Liver (tissue), 9 donors: ENCODE data around the gene ID1. TPM values are rescaled to one million over a fixed set of nuclear protein-coding genes. Genes with fewer than 3 reads are reported as not detected.

ENCODE experiments used
- DNase-seq: peaks from one replicate; pipeline ENCODE4 v3.0.0-alpha.2; 2017; ENCODE audit warnings: low spot score
- H3K27ac ChIP-seq, 2 donors: one replicate each; pipeline ENCODE4 v1.7.0; 2013; ENCODE audit warnings: inconsistent platforms in 2 of 2, low read length in 2 of 2, control low read depth in 1 of 2, low read depth in 1 of 2, mild to moderate bottlenecking in 1 of 2
- H3K27me3 ChIP-seq, 4 donors: one replicate each; pipeline versions ENCODE4 v1.6.1 to v1.7.0; 2013; ENCODE audit warnings: low read length in 3 of 4, inconsistent platforms in 1 of 4, mild to moderate bottlenecking in 1 of 4, moderate library complexity in 1 of 4; ENCODE audit not compliant: control insufficient read depth in 4 of 4, insufficient read depth in 4 of 4
- H3K36me3 ChIP-seq, 4 donors: one replicate each; pipeline versions ENCODE4 v1.6.1 to v1.7.0; 2013; ENCODE audit warnings: low read length in 3 of 4, mild to moderate bottlenecking in 3 of 4, low read depth in 1 of 4, moderate library complexity in 1 of 4; ENCODE audit not compliant: control insufficient read depth in 4 of 4, insufficient read depth in 3 of 4
- H3K4me1 ChIP-seq, 4 donors: one replicate each; pipeline versions ENCODE4 v1.6.1 to v1.7.0; 2013; ENCODE audit warnings: low read length in 3 of 4, mild to moderate bottlenecking in 3 of 4, moderate library complexity in 1 of 4; ENCODE audit not compliant: control insufficient read depth in 4 of 4, insufficient read depth in 4 of 4
- H3K4me3 ChIP-seq, 3 donors: one replicate each; pipeline versions ENCODE4 v1.6.1 to v1.7.0; 2013; ENCODE audit warnings: low read length in 3 of 3, control low read depth in 1 of 3, low read depth in 1 of 3, mild to moderate bottlenecking in 1 of 3
- H3K9ac ChIP-seq, 2 donors: one replicate each; pipeline ENCODE4 v1.7.0; 2013; ENCODE audit warnings: low read length in 2 of 2, mild to moderate bottlenecking in 2 of 2, moderate library complexity in 2 of 2, control low read depth in 1 of 2, low read depth in 1 of 2
- H3K9me3 ChIP-seq, 4 donors: one replicate each; pipeline versions ENCODE4 v1.6.1 to v1.7.0; 2013; ENCODE audit warnings: low read length in 3 of 4; ENCODE audit not compliant: control insufficient read depth in 4 of 4
- EGR1 ChIP-seq, 2 donors: IDR thresholded peaks; 2 replicates each; pipeline ENCODE4 v1.6.1; 2016 to 2018; ENCODE audit warnings: antibody characterized with exemption in 2 of 2, low read depth in 2 of 2
- FOXA1 ChIP-seq: IDR thresholded peaks from 2 replicates; pipeline ENCODE4 v1.6.1; 2016; ENCODE audit warnings: antibody characterized with exemption
- FOXA2 ChIP-seq: IDR thresholded peaks from 2 replicates; pipeline ENCODE4 v1.6.1; 2016; ENCODE audit warnings: antibody characterized with exemption
- GABPA ChIP-seq, 2 donors: IDR thresholded peaks in 1 of 2; conservative IDR thresholded peaks in 1 of 2; 2 replicates each; pipeline ENCODE4 v1.6.1; 2016; ENCODE audit warnings: antibody characterized with exemption in 2 of 2, mild to moderate bottlenecking in 1 of 2, moderate library complexity in 1 of 2
- HNF4A ChIP-seq, 2 donors: conservative IDR thresholded peaks; 2 replicates each; pipeline ENCODE4 v1.6.1; 2016; ENCODE audit warnings: antibody characterized with exemption in 2 of 2, mild to moderate bottlenecking in 2 of 2
- HNF4G ChIP-seq: IDR thresholded peaks from 2 replicates; pipeline ENCODE4 v1.6.1; 2016; ENCODE audit warnings: antibody characterized with exemption
- JUND ChIP-seq, 2 donors: IDR thresholded peaks; 2 replicates each; pipeline ENCODE4 v1.6.1; 2016; ENCODE audit warnings: antibody characterized with exemption in 2 of 2
- NR2F2 ChIP-seq: IDR thresholded peaks from 2 replicates; pipeline ENCODE4 v1.6.1; 2016; ENCODE audit warnings: antibody characterized with exemption
- RAD21 ChIP-seq, 2 donors: IDR thresholded peaks; 2 replicates each; pipeline ENCODE4 v1.6.1; 2016; ENCODE audit warnings: antibody characterized with exemption in 2 of 2, mild to moderate bottlenecking in 2 of 2
- RXRA ChIP-seq, 2 donors: IDR thresholded peaks; 2 replicates each; pipeline ENCODE4 v1.6.1; 2017 to 2018; ENCODE audit warnings: antibody characterized with exemption in 2 of 2, mild to moderate bottlenecking in 1 of 2
- SP1 ChIP-seq: IDR thresholded peaks from 2 replicates; pipeline ENCODE4 v1.6.1; 2018; ENCODE audit warnings: antibody characterized with exemption, mild to moderate bottlenecking
- TAF1 ChIP-seq: conservative IDR thresholded peaks from 2 replicates; pipeline ENCODE4 v1.6.1; 2016; ENCODE audit warnings: antibody characterized with exemption, mild to moderate bottlenecking
- YY1 ChIP-seq: IDR thresholded peaks from 2 replicates; pipeline ENCODE4 v1.6.1; 2016; ENCODE audit warnings: antibody characterized with exemption, mild to moderate bottlenecking
- WGBS: extraction: QIAGEN DNeasy Blood & Tissue Kit; methylation state at CpG from one replicate; pipeline ENCODE4 v1.1.7; 2013; 5-methylcytosine and 5-hydroxymethylcytosine counted together
- polyA plus RNA-seq, 2 donors: library from polyadenylated mRNA; stranded (reverse) in 1 of 2; unstranded in 1 of 2; fragments of 200-250 nt in 1 of 2; fragments of >200 nt in 1 of 2; fragmentation: Nextera tagmentation in 1 of 2; extraction: Ambion mirVana in 1 of 2; gene quantifications; one replicate each; pipeline versions ENCODE4 v1.2.1 to v1.2.3, GENCODE V29; 2013 to 2015
- total RNA-seq, 2 donors: library from RNA; depleted of rRNA; stranded (reverse); fragments of >200 nt; gene quantifications; one replicate each; pipeline ENCODE4 v1.2.3, GENCODE V29; 2014
- TF ChIP-seq, protein P1 (sequence below): IDR thresholded peaks from 2 replicates; pipeline ENCODE4 v1.6.1; 2016; ENCODE audit warnings: antibody characterized with exemption, mild to moderate bottlenecking
- TF ChIP-seq, protein P2 (sequence below): IDR thresholded peaks from 2 replicates; pipeline ENCODE4 v1.6.1; 2016; ENCODE audit warnings: antibody characterized with exemption
- TF ChIP-seq, protein P3 (sequence below): IDR thresholded peaks from 2 replicates; pipeline ENCODE4 v1.6.1; 2016; ENCODE audit warnings: antibody characterized with exemption
- TF ChIP-seq, protein P4 (sequence below): fragments of 150-350 bp; IDR thresholded peaks from 2 replicates; pipeline ENCODE4 v1.5.1; 2017; ENCODE audit warnings: improper control_type of control experiment, low read depth, low read length; ENCODE audit not compliant: missing input control
- TF ChIP-seq, protein P5 (sequence below): IDR thresholded peaks from 2 replicates; pipeline ENCODE4 v1.6.1; 2016; ENCODE audit warnings: antibody characterized with exemption
- donor health status: healthy.
- donor health status: healthy.
- donor health status: healthy.
- donor health status: healthy.
- donor health status: healthy.

Gene ID1
- total and polyA plus RNA-seq, 4 donors = 33.9 to 117 (median 71.2) TPM

DNA sequence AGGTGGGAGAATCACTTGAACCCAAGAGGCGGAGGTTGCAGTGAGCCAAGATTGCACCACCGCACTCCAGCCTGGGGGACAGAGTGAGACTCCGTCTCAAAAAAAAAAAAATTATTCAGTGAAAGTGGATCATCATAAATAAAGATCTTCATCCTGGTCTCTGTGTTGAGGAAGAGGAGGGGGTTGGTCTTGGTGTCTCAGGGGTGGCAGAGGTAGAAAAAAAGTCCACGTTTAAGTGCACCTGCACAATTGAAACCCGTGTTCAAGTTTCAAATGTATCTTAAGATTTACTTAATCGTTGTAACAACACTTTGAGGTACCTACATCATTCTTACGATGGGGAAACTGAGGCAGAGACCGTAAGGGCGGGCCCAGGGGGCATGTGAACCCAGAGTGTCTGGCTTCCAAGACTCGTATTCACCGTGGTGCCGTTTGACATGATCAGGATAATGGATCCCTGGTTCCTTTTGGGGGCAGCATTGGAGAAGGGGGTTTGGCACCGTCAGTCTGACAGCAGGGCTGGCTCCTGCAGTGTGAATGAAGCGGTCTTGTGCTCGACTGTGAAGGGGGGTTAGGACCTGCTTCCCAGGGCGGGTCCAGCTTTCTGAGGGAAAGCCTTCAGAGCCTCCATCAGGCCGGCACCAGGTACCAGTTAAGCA is 32.9 kb upstream of the ID1 start:
- H3K27me3 ChIP-seq = no peaks in the 10 kb centered on the region
- H3K36me3 ChIP-seq = no peaks in the 10 kb centered on the region
- H3K27ac ChIP-seq = peak overlapping the region; percentile 78 to 82
- H3K9me3 ChIP-seq = no peaks in the 10 kb centered on the region
- 29% methylated on average over 17 of the region's 17 CpGs for WGBS
- H3K9ac ChIP-seq = peak overlapping the region; percentile 17 to 29
- TF ChIP-seq, protein P1, sequence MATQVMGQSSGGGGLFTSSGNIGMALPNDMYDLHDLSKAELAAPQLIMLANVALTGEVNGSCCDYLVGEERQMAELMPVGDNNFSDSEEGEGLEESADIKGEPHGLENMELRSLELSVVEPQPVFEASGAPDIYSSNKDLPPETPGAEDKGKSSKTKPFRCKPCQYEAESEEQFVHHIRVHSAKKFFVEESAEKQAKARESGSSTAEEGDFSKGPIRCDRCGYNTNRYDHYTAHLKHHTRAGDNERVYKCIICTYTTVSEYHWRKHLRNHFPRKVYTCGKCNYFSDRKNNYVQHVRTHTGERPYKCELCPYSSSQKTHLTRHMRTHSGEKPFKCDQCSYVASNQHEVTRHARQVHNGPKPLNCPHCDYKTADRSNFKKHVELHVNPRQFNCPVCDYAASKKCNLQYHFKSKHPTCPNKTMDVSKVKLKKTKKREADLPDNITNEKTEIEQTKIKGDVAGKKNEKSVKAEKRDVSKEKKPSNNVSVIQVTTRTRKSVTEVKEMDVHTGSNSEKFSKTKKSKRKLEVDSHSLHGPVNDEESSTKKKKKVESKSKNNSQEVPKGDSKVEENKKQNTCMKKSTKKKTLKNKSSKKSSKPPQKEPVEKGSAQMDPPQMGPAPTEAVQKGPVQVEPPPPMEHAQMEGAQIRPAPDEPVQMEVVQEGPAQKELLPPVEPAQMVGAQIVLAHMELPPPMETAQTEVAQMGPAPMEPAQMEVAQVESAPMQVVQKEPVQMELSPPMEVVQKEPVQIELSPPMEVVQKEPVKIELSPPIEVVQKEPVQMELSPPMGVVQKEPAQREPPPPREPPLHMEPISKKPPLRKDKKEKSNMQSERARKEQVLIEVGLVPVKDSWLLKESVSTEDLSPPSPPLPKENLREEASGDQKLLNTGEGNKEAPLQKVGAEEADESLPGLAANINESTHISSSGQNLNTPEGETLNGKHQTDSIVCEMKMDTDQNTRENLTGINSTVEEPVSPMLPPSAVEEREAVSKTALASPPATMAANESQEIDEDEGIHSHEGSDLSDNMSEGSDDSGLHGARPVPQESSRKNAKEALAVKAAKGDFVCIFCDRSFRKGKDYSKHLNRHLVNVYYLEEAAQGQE = no peak
- no peak for TF ChIP-seq HNF4A (conservative IDR thresholded peaks at IDR 0.05)
- no peak for TF ChIP-seq FOXA1
- TF ChIP-seq YY1 = no peak
- TF ChIP-seq JUND (IDR thresholded peaks at IDR 0.05) = no peak
- TF ChIP-seq NR2F2 = no peak
- TF ChIP-seq, protein P2, sequence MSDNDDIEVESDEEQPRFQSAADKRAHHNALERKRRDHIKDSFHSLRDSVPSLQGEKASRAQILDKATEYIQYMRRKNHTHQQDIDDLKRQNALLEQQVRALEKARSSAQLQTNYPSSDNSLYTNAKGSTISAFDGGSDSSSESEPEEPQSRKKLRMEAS = no peak
- no peak for TF ChIP-seq RXRA (IDR thresholded peaks at IDR 0.05)
- no peak for TF ChIP-seq HNF4G
- TF ChIP-seq RAD21 (IDR thresholded peaks at IDR 0.05) = no peak
- no peak for TF ChIP-seq SP1
- TF ChIP-seq, protein P3, sequence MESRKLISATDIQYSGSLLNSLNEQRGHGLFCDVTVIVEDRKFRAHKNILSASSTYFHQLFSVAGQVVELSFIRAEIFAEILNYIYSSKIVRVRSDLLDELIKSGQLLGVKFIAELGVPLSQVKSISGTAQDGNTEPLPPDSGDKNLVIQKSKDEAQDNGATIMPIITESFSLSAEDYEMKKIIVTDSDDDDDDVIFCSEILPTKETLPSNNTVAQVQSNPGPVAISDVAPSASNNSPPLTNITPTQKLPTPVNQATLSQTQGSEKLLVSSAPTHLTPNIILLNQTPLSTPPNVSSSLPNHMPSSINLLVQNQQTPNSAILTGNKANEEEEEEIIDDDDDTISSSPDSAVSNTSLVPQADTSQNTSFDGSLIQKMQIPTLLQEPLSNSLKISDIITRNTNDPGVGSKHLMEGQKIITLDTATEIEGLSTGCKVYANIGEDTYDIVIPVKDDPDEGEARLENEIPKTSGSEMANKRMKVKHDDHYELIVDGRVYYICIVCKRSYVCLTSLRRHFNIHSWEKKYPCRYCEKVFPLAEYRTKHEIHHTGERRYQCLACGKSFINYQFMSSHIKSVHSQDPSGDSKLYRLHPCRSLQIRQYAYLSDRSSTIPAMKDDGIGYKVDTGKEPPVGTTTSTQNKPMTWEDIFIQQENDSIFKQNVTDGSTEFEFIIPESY = no peak
- TF ChIP-seq, protein P4, sequence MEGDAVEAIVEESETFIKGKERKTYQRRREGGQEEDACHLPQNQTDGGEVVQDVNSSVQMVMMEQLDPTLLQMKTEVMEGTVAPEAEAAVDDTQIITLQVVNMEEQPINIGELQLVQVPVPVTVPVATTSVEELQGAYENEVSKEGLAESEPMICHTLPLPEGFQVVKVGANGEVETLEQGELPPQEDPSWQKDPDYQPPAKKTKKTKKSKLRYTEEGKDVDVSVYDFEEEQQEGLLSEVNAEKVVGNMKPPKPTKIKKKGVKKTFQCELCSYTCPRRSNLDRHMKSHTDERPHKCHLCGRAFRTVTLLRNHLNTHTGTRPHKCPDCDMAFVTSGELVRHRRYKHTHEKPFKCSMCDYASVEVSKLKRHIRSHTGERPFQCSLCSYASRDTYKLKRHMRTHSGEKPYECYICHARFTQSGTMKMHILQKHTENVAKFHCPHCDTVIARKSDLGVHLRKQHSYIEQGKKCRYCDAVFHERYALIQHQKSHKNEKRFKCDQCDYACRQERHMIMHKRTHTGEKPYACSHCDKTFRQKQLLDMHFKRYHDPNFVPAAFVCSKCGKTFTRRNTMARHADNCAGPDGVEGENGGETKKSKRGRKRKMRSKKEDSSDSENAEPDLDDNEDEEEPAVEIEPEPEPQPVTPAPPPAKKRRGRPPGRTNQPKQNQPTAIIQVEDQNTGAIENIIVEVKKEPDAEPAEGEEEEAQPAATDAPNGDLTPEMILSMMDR = no peak
- no peak for TF ChIP-seq GABPA (IDR thresholded peaks at IDR 0.05 in 1 of 2, conservative IDR thresholded peaks at IDR 0.05 in 1 of 2)
- TF ChIP-seq, protein P5, sequence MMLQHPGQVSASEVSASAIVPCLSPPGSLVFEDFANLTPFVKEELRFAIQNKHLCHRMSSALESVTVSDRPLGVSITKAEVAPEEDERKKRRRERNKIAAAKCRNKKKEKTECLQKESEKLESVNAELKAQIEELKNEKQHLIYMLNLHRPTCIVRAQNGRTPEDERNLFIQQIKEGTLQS = no peak
- TF ChIP-seq FOXA2 = no peak
- TF ChIP-seq EGR1 (IDR thresholded peaks at IDR 0.05; ENCODE audit: low read depth in 2 of 2) = no peak
- no peak for TF ChIP-seq TAF1
- DNase-seq = no peak
- peak overlapping the region; percentile 36 to 66 (median 63) for H3K4me3 ChIP-seq
- peaks cover 10 to 44% (median 27%) of the 10 kb centered on the region in 4 donors for H3K4me1 ChIP-seq
